ENCODE measurements around the gene PDXK. TPM values are rescaled to one million over a fixed set of nuclear protein-coding genes. Genes with fewer than 3 reads are reported as not detected.

PDXK gene
- total RNA-seq, 1 experiment from 2014 or later: 276 TPM

- no peak for DNase-seq
- TF ChIP-seq CTCF (IDR thresholded peaks at IDR 0.05; ENCODE audit: insufficient read depth in 1 of 2, low read depth in 1 of 2, low read length in 1 of 2, severe bottlenecking in 1 of 2, unreplicated experiment in 1 of 2): no peak
- H3K27ac Mint-ChIP-seq (ENCODE audit: unreplicated experiment): no peak overlapping the region
- BruUV-seq (replicated peaks): no TSS peak
- H3K4me3 Mint-ChIP-seq (ENCODE audit: unreplicated experiment): no peak overlapping the region
- no peaks in the 10 kb centered on the region for H3K9me3 ChIP-seq
- H3K4me3 ChIP-seq (ENCODE audit: low read depth, low read length): no peak overlapping the region
- intact Hi-C loops (cut with micrococcal nuclease; ENCODE audit: unreplicated experiment): no loop called here
- ChIA-PET CTCF (no interaction called here), POLR2A (no interaction called here)
- H3K36me3 Mint-ChIP-seq (ENCODE audit: insufficient read depth, unreplicated experiment): peaks cover 15% of the 10 kb centered on the region
- no peaks in the 10 kb centered on the region for H3K9me3 Mint-ChIP-seq (ENCODE audit: unreplicated experiment)
- no peaks in the 10 kb centered on the region for H3K27me3 ChIP-seq (replicated peaks; ENCODE audit: control insufficient read depth, insufficient read depth, low read length)
- H3K4me1 Mint-ChIP-seq (ENCODE audit: low read depth, unreplicated experiment): peaks cover 10% of the 10 kb centered on the region
- H3K36me3 ChIP-seq (ENCODE audit: control insufficient read depth, insufficient read depth, low read length): no peaks in the 10 kb centered on the region
- peaks cover 8% of the 10 kb centered on the region for H3K4me1 ChIP-seq
- no peaks in the 10 kb centered on the region for H3K27me3 Mint-ChIP-seq (ENCODE audit: insufficient read depth, unreplicated experiment)
These were observed 67.4 kb downstream of the PDXK start for GRCh38 chr21:43786300-43786806.

GRCh38 chr21:43786807-43787440 lies 68.0 kb downstream of the PDXK start:
- no peak overlapping the region for H3K4me3 Mint-ChIP-seq (ENCODE audit: unreplicated experiment)
- no peaks in the 10 kb centered on the region for H3K9me3 ChIP-seq
- DNase-seq: no peak
- BruUV-seq (replicated peaks): no TSS peak
- no peak overlapping the region for H3K27ac Mint-ChIP-seq (ENCODE audit: unreplicated experiment)
- peaks cover 10% of the 10 kb centered on the region for H3K4me1 Mint-ChIP-seq (ENCODE audit: low read depth, unreplicated experiment)
- no peaks in the 10 kb centered on the region for H3K27me3 Mint-ChIP-seq (ENCODE audit: insufficient read depth, unreplicated experiment)
- ChIA-PET POLR2A (no interaction called here), CTCF (no interaction called here)
- no peaks in the 10 kb centered on the region for H3K36me3 ChIP-seq (ENCODE audit: control insufficient read depth, insufficient read depth, low read length)
- H3K27me3 ChIP-seq (replicated peaks; ENCODE audit: control insufficient read depth, insufficient read depth, low read length): no peaks in the 10 kb centered on the region
- H3K4me3 ChIP-seq (ENCODE audit: low read depth, low read length): no peak overlapping the region
- no peaks in the 10 kb centered on the region for H3K9me3 Mint-ChIP-seq (ENCODE audit: unreplicated experiment)
- no peak for TF ChIP-seq CTCF (IDR thresholded peaks at IDR 0.05; ENCODE audit: insufficient read depth in 1 of 2, low read depth in 1 of 2, low read length in 1 of 2, severe bottlenecking in 1 of 2, unreplicated experiment in 1 of 2)
- peaks cover 8% of the 10 kb centered on the region; the same call in 1 of the 2 replicates for H3K4me1 ChIP-seq
- peaks cover 18% of the 10 kb centered on the region for H3K36me3 Mint-ChIP-seq (ENCODE audit: insufficient read depth, unreplicated experiment)
- intact Hi-C loops (cut with micrococcal nuclease; ENCODE audit: unreplicated experiment): no loop called here

- Mint-ChIP-seq H3K27ac (ENCODE audit: unreplicated experiment) (peak within 1 kb of the TSS; percentile 89), H3K27me3 (ENCODE audit: insufficient read depth, unreplicated experiment) (no peaks in the 10 kb centered on the region), H3K4me3 (ENCODE audit: unreplicated experiment) (peak within 1 kb of the TSS; percentile 90), H3K36me3 (ENCODE audit: insufficient read depth, unreplicated experiment) (peaks cover 41% of the 10 kb centered on the region), H3K9me3 (ENCODE audit: unreplicated experiment) (no peaks in the 10 kb centered on the region), H3K4me1 (ENCODE audit: low read depth, unreplicated experiment) (no peaks in the 10 kb centered on the region)
- H3K27me3 ChIP-seq (replicated peaks; ENCODE audit: control insufficient read depth, insufficient read depth, low read length): no peaks in the 10 kb centered on the region
- no peaks in the 10 kb centered on the region for H3K4me1 ChIP-seq
- no peaks in the 10 kb centered on the region for H3K9me3 ChIP-seq
- ChIA-PET POLR2A (no interaction called here), CTCF (no interaction called here)
- peak; percentile 83 to 96 for DNase-seq
- TSS peak; percentile 44 for BruUV-seq (replicated peaks)
- intact Hi-C loops (cut with micrococcal nuclease; ENCODE audit: unreplicated experiment): no loop called here
- peak; percentile 59 to 93 for TF ChIP-seq CTCF (IDR thresholded peaks at IDR 0.05; ENCODE audit: insufficient read depth in 1 of 2, low read depth in 1 of 2, low read length in 1 of 2, severe bottlenecking in 1 of 2, unreplicated experiment in 1 of 2)
- peak within 1 kb of the TSS; percentile 99 for H3K4me3 ChIP-seq (ENCODE audit: low read depth, low read length)
- no peaks in the 10 kb centered on the region; the same call in 1 of the 2 replicates for H3K36me3 ChIP-seq (ENCODE audit: control insufficient read depth, insufficient read depth, low read length)
These were observed 70.5 kb downstream of the PDXK start, which contains the start of gene RRP1 for GRCh38 chr21:43789276-43790009. Gene RRP1 (plus strand): TSS chr21:43789577. CDS start chr21:43789630, 53 bp downstream.

Measured in Caco-2 (cell line).